Lower leg skin (tissue), 3 donors: Measurements from ENCODE around the gene PLPP4.

Source experiments
- CTCF ChIP-seq, 3 donors: fragments of 450-650 bp; IDR thresholded peaks; one replicate each; pipeline ENCODE4 v1.5.1; 2016; ENCODE audit warnings: antibody characterized with exemption in 3 of 3, mild to moderate bottlenecking in 3 of 3, moderate library complexity in 2 of 3
- POLR2A ChIP-seq, 2 donors: fragments of 450-650 bp; IDR thresholded peaks; one replicate each; pipeline ENCODE4 v1.6.1; 2016 to 2017; ENCODE audit warnings: antibody characterized with exemption in 2 of 2, mild to moderate bottlenecking in 1 of 2, moderate library complexity in 1 of 2

- TF ChIP-seq CTCF (IDR thresholded peaks at IDR 0.05), result no peak
- no peak for TF ChIP-seq POLR2A (IDR thresholded peaks at IDR 0.05)
Measured at GRCh38 chr10:120552262-120552661, 95.2 kb downstream of the PLPP4 start.
